ENCODE measurements around the gene FANCE.

GRCh38 chr6:35514587-35514986 lies 62.4 kb downstream of the FANCE start:
- TF ChIP-seq CTCF (IDR thresholded peaks at IDR 0.05) (no peak), POLR2A (IDR thresholded peaks at IDR 0.05) (no peak)

All from body of pancreas (tissue), 4 donors.